Fibroblast of lung (primary cell): Measurements from ENCODE around the gene BTBD16. TPM values are rescaled to one million over a fixed set of nuclear protein-coding genes. Genes with fewer than 3 reads are reported as not detected.

Experiments
- DNase-seq, 2 donors: peaks; one replicate each; pipeline versions ENCODE4 v3.0.0 to v3.0.0-alpha.2; 2010; ENCODE audit warnings: low read depth in 2 of 2
- H2AFZ ChIP-seq: 2 replicates; pipeline ENCODE4 v1.5.1; 2012; ENCODE audit warnings: low read length, control low read depth, inconsistent platforms
- H3K27ac ChIP-seq: 2 replicates; pipeline ENCODE4 v1.5.1; 2011; ENCODE audit warnings: low read length, control low read depth; ENCODE audit not compliant: insufficient read depth
- H3K27me3 ChIP-seq: 2 replicates; pipeline ENCODE4 v1.5.1; 2011; ENCODE audit warnings: mild to moderate bottlenecking, low read length; ENCODE audit not compliant: control insufficient read depth, insufficient read depth
- H3K36me3 ChIP-seq: 2 replicates; pipeline ENCODE4 v1.5.1; 2011; ENCODE audit warnings: low read length; ENCODE audit not compliant: control insufficient read depth, insufficient read depth
- H3K4me1 ChIP-seq: 2 replicates; pipeline ENCODE4 v1.5.1; 2011; ENCODE audit warnings: low read length; ENCODE audit not compliant: control insufficient read depth, insufficient read depth; ENCODE audit errors: extremely low read depth
- H3K4me2 ChIP-seq: 2 replicates; pipeline ENCODE4 v1.5.1; 2011; ENCODE audit warnings: low read length, control low read depth; ENCODE audit not compliant: insufficient read depth; ENCODE audit errors: extremely low read depth
- H3K4me3 ChIP-seq, 4 experiments: fragments of 200-600 bp in 1 of 4; sonication (generic) in 1 of 4; replicated peaks in 1 of 4; 2 replicates each; pipeline ENCODE4 v1.5.1; 2011 to 2016; ENCODE audit warnings: low read length in 4 of 4, low read depth in 3 of 4, mild to moderate bottlenecking in 3 of 4, control low read depth in 2 of 4, inconsistent platforms in 1 of 4, mixed read lengths in 1 of 4; ENCODE audit not compliant: insufficient read depth in 1 of 4; ENCODE audit errors: control extremely low read depth in 1 of 4
- H3K79me2 ChIP-seq: 2 replicates; pipeline ENCODE4 v1.5.1; 2012; ENCODE audit warnings: mild to moderate bottlenecking, low read length, inconsistent platforms; ENCODE audit not compliant: control insufficient read depth, insufficient read depth
- H3K9ac ChIP-seq: 2 replicates; pipeline ENCODE4 v1.5.1; 2011; ENCODE audit warnings: mild to moderate bottlenecking, low read length, control low read depth; ENCODE audit not compliant: insufficient read depth
- H3K9me3 ChIP-seq: 2 replicates; pipeline ENCODE4 v1.5.1; 2012; ENCODE audit warnings: low read depth, low read length; ENCODE audit not compliant: control insufficient read depth, insufficient read depth
- H4K20me1 ChIP-seq: 2 replicates; pipeline ENCODE4 v1.5.1; 2011; ENCODE audit warnings: low read length; ENCODE audit not compliant: control insufficient read depth, insufficient read depth; ENCODE audit errors: extremely low read depth
- EZH2 ChIP-seq: IDR thresholded peaks from 2 replicates; pipeline ENCODE4 v1.5.1; 2012; ENCODE audit warnings: low read length, control low read depth, mild to moderate bottlenecking; ENCODE audit errors: missing control alignments
- polyA plus RNA-seq, 2 donors: library from polyadenylated mRNA; depleted of rRNA in 1 of 2; stranded (reverse) in 1 of 2; unstranded in 1 of 2; fragments of >200 nt; gene quantifications; 2 replicates each; pipeline ENCODE4 v1.2.1, GENCODE V29; 2011 to 2012; ENCODE audit warnings: missing spikeins in 1 of 2
- total RNA-seq: library from RNA; depleted of rRNA; stranded (reverse); fragments of >200 nt; gene quantifications from 2 replicates; pipeline ENCODE4 v1.2.1, GENCODE V29; 2014
- TF ChIP-seq, protein P1 (sequence below), 2 donors: IDR thresholded peaks in 1 of 2; conservative IDR thresholded peaks in 1 of 2; 1 replicate in 1 of 2; 2 replicates in 1 of 2; pipeline ENCODE4 v1.5.1; 2011 to 2012; ENCODE audit warnings: low read length in 2 of 2, control low read depth in 1 of 2, inconsistent platforms in 1 of 2, low read depth in 1 of 2, mild to moderate bottlenecking in 1 of 2

BTBD16 gene
- total and polyA plus RNA-seq, 2 donors (not counting 1 experiment from before 2014, with no cell fraction given) = not detected

DNA sequence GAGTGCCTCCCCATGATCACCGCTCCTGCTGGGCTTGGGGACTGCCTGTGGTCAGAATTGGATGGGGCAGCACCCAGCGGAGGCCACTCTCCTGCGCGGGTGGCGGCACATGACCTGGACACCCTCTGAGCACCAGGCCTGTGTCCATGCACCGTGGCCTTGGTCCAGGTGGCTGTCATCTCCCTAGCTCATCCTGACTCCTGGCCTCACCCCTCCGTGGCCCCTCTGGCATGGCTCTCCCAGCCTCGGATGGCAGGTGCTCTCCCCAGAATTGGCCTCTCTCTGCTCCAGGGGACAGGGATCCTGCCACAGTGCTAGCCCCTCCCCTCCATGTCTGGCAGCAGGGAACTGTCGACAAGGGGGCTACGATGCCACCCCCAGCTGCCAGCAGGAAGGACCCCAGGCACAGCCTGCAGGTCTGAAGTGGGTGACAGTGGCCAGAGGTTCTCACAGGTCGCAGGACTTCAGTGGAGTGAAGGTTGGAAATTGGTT, 37.2 kb upstream of the BTBD16 start:
- H3K4me3 ChIP-seq = no peak overlapping the region
- TF ChIP-seq EZH2 = no peak
- TF ChIP-seq, protein P1, sequence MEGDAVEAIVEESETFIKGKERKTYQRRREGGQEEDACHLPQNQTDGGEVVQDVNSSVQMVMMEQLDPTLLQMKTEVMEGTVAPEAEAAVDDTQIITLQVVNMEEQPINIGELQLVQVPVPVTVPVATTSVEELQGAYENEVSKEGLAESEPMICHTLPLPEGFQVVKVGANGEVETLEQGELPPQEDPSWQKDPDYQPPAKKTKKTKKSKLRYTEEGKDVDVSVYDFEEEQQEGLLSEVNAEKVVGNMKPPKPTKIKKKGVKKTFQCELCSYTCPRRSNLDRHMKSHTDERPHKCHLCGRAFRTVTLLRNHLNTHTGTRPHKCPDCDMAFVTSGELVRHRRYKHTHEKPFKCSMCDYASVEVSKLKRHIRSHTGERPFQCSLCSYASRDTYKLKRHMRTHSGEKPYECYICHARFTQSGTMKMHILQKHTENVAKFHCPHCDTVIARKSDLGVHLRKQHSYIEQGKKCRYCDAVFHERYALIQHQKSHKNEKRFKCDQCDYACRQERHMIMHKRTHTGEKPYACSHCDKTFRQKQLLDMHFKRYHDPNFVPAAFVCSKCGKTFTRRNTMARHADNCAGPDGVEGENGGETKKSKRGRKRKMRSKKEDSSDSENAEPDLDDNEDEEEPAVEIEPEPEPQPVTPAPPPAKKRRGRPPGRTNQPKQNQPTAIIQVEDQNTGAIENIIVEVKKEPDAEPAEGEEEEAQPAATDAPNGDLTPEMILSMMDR (conservative IDR thresholded peaks at IDR 0.05 in 1 of 2, IDR thresholded peaks at IDR 0.05 in 1 of 2; ENCODE audit: low read depth in 1 of 2, low read length in 2 of 2) = no peak
- no peaks in the 10 kb centered on the region for H3K9me3 ChIP-seq
- H3K36me3 ChIP-seq = peaks cover 6% of the 10 kb centered on the region
- no peak for DNase-seq
- no peak overlapping the region for H3K4me2 ChIP-seq
- H3K4me1 ChIP-seq = no peaks in the 10 kb centered on the region
- no peaks in the 10 kb centered on the region for H4K20me1 ChIP-seq
- H3K27ac ChIP-seq = no peak overlapping the region
- no peaks in the 10 kb centered on the region for H3K27me3 ChIP-seq
- H3K9ac ChIP-seq = no peak overlapping the region
- H2AFZ ChIP-seq = no peak overlapping the region
- H3K79me2 ChIP-seq = no peaks in the 10 kb centered on the region

DNA sequence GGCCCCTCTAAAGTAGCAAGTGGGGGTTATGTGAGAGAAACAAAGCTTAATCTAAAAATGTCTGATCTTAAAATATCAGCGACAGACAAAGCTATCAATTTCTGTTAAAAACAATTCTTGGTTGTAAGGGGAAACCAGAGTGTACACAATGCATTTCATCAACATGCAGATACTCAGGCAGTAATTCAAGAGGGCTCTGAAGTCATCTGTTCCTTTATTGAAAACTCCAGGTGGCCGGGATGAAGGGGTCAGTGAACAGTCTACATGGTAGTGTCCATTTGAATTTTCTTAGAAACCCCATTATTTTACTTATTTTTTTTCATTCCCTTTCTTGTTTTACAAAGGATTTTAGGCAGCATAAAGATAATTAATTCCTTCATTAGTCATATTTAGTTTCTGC, 36.7 kb upstream of the BTBD16 start:
- H3K4me1 ChIP-seq = no peaks in the 10 kb centered on the region
- peaks cover 6% of the 10 kb centered on the region for H3K36me3 ChIP-seq
- no peaks in the 10 kb centered on the region for H4K20me1 ChIP-seq
- H3K9ac ChIP-seq = no peak overlapping the region
- no peak overlapping the region for H3K4me2 ChIP-seq
- no peaks in the 10 kb centered on the region for H3K27me3 ChIP-seq
- no peaks in the 10 kb centered on the region for H3K9me3 ChIP-seq
- TF ChIP-seq, protein P1 (conservative IDR thresholded peaks at IDR 0.05 in 1 of 2, IDR thresholded peaks at IDR 0.05 in 1 of 2; ENCODE audit: low read depth in 1 of 2, low read length in 2 of 2) = no peak
- no peak for TF ChIP-seq EZH2
- no peak overlapping the region for H3K27ac ChIP-seq
- H3K79me2 ChIP-seq = no peaks in the 10 kb centered on the region
- DNase-seq = peak in 1 of 2 donors; percentile 13
- H2AFZ ChIP-seq = no peak overlapping the region
- no peak overlapping the region for H3K4me3 ChIP-seq

DNA sequence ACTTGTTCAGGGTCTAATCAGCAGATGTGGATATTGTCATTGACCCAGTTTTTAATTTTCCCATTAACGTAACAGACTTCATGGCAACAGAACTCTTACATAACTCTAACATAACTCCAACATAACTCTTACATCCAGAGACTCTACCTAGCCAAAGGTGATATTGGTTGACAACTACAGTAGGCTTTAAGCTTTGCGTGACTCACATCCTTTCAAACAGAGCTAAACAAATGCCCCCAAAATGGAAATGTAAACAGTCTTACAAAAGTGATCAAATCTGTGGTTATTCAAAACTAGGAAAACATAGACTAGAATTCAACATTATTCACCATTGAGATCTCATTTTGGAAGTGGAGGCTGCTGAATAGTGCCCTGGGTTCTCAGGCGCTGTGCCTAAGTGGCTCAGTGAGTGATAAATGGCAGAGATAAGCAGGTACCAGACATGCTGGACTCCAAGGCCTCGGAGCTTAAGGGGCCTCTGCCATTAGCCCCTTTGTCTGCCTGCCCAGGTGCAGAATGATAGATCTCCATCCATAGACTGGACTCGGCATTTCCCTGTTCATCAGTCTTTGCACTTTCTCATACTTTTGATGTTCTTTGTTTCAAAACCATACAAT, 34.3 kb upstream of the BTBD16 start:
- Histone ChIP-seq H3K4me2 (no peak overlapping the region), H3K4me3 (no peak overlapping the region), H3K4me1 (no peaks in the 10 kb centered on the region), H4K20me1 (no peaks in the 10 kb centered on the region), H3K27me3 (no peaks in the 10 kb centered on the region), H3K9me3 (no peaks in the 10 kb centered on the region), H3K27ac (no peak overlapping the region), H2AFZ (no peak overlapping the region), H3K36me3 (peaks cover 3% of the 10 kb centered on the region), H3K79me2 (no peaks in the 10 kb centered on the region), H3K9ac (no peak overlapping the region)
- DNase-seq = no peak
- TF ChIP-seq EZH2 = no peak
- TF ChIP-seq, protein P1 (conservative IDR thresholded peaks at IDR 0.05 in 1 of 2, IDR thresholded peaks at IDR 0.05 in 1 of 2; ENCODE audit: low read depth in 1 of 2, low read length in 2 of 2) = no peak
